ENCODE data around the gene PCBP4.

DNA sequence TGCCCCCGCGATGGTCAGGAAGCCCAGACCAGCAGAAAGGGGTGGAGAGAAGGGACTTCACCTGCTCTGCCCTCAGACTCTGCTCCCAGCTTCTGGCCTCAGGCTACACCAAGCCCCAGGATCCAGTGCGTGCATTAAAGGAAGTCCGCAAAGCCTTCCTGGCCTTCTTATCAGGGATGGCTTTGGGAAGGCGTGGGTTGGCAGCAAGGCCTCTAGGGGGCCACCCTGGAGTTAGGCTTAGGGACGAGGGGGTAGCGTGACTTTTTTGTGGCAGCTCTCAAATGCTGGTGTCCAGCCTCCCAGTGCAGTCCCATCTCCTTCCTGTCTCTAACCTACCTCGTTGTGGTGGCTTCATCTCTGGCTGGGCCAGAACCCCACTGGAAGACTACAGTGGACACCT, 47.4 kb upstream of the PCBP4 start:
- TF ChIP-seq ZNF274 (IDR thresholded peaks at IDR 0.05; ENCODE audit: low read depth, low read length) (no peak), YY1 (IDR thresholded peaks at IDR 0.05; ENCODE audit: insufficient read depth, insufficient read length) (no peak)
